SU-DHL-6 (cell line): Measurements from ENCODE around the gene GSTT4.

Experiments
- H2AFZ ChIP-seq: fragments of 200-600 bp; sonication (generic); 2 replicates; pipeline ENCODE4 v1.6.1; 2014; ENCODE audit warnings: low read depth, mild to moderate bottlenecking, moderate library complexity, mixed read lengths, antibody characterized with exemption, low read length; ENCODE audit not compliant: severe bottlenecking
- H3F3A ChIP-seq: fragments of 200-600 bp; shearing (Covaris generic); 2 replicates; pipeline ENCODE4 v1.6.0; 2016; ENCODE audit warnings: antibody characterized with exemption, mild to moderate bottlenecking; ENCODE audit not compliant: insufficient read depth
- H3K27ac ChIP-seq: fragments of 200-600 bp; sonication (generic); 2 replicates; pipeline ENCODE4 v1.5.1; 2016; ENCODE audit warnings: low read depth, mild to moderate bottlenecking, low read length, moderate library complexity, mixed read lengths
- H3K27me3 ChIP-seq: fragments of 200-600 bp; sonication (generic), shearing (Covaris generic); 2 replicates; pipeline ENCODE4 v1.6.0; 2014; ENCODE audit warnings: mild to moderate bottlenecking, low read length
- H3K36me3 ChIP-seq: fragments of 200-600 bp; sonication (generic); 2 replicates; pipeline ENCODE4 v1.6.1; 2014; ENCODE audit warnings: mild to moderate bottlenecking, low read length, mixed read lengths
- H3K4me2 ChIP-seq: fragments of 300-600, 200-600 bp; shearing (Covaris generic), sonication (generic); 2 replicates; pipeline ENCODE4 v1.6.0; 2014; ENCODE audit warnings: low read length, low read depth, mild to moderate bottlenecking; ENCODE audit not compliant: poor library complexity, severe bottlenecking
- H3K4me3 ChIP-seq: fragments of 200-600 bp; sonication (generic); 2 replicates; pipeline ENCODE4 v1.5.1; 2014; ENCODE audit warnings: antibody characterized with exemption, low read length, mild to moderate bottlenecking, mixed read lengths; ENCODE audit not compliant: insufficient read depth, poor library complexity, severe bottlenecking
- H3K79me2 ChIP-seq: fragments of 200-600 bp; sonication (generic); 2 replicates; pipeline ENCODE4 v1.6.1; 2014; ENCODE audit warnings: mild to moderate bottlenecking, low read length, moderate library complexity; ENCODE audit not compliant: insufficient read depth
- H3K9ac ChIP-seq: fragments of 200-600 bp; sonication (generic); 2 replicates; pipeline ENCODE4 v1.7.0; 2014; ENCODE audit warnings: mild to moderate bottlenecking, low read length
- H3K9me2 ChIP-seq: fragments of 200-600 bp; sonication (generic); replicated peaks from 2 replicates; pipeline ENCODE4 v1.6.1; 2014; ENCODE audit warnings: low read length; ENCODE audit not compliant: insufficient read depth
- H3K9me3 ChIP-seq: fragments of 200-600 bp; sonication (generic); 2 replicates; pipeline ENCODE4 v1.6.1; 2014; ENCODE audit warnings: low read length, mixed read lengths; ENCODE audit not compliant: insufficient read depth
- H4K20me1 ChIP-seq: fragments of 200-600 bp; sonication (generic); 2 replicates; pipeline ENCODE4 v1.6.1; 2014; ENCODE audit warnings: low read depth, mild to moderate bottlenecking, antibody characterized with exemption, low read length, moderate library complexity, mixed read lengths
- EZH2phosphoT487 ChIP-seq: fragments of 200-600 bp; sonication (generic), shearing (Covaris generic); conservative IDR thresholded peaks from 2 replicates; pipeline ENCODE4 v1.6.1; 2018; ENCODE audit warnings: mild to moderate bottlenecking, antibody characterized with exemption, low read length, moderate library complexity, mixed read lengths
- TF ChIP-seq, protein P1 (sequence below): fragments of 200-600 bp; sonication (generic); IDR thresholded peaks from one replicate; pipeline ENCODE4 v1.5.1; 2017; ENCODE audit warnings: antibody characterized with exemption, mild to moderate bottlenecking, low read length, moderate library complexity; ENCODE audit not compliant: insufficient read depth, poor library complexity, severe bottlenecking

Gene GSTT4

DNA sequence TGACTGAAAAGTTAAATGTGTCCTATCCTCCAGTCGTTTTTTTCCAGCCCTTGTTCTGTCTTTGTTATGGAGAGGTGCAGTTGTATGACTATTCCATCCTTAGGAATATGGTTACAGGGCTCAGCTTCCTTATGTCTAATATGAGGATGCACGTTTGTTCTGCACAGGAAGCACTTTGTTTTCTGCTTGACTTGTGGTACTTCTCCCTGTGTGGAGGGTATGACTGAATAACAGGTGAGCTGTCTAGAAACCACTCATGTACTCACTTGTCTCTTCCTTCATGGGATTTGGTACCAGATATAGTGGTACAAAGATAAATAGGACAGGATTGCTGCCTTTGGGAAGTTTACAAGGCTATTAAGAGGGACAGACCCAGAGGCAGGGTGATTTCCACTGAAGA, 23.3 kb upstream of the GSTT4 start:
- Histone ChIP-seq H2AFZ (no peak overlapping the region), H3K4me3 (no peak overlapping the region), H3F3A (no peaks in the 10 kb centered on the region), H3K27ac (no peak overlapping the region), H3K36me3 (no peaks in the 10 kb centered on the region), H3K79me2 (peaks cover 42% of the 10 kb centered on the region), H3K9me2 (no peaks in the 10 kb centered on the region), H4K20me1 (0 out of 2 replicates have a peak, but pooled peaks cover 3% of the 10 kb centered on the region), H3K4me2 (no peak overlapping the region), H3K27me3 (no peaks in the 10 kb centered on the region), H3K9me3 (no peaks in the 10 kb centered on the region), H3K9ac (no peak overlapping the region)
- TF ChIP-seq, protein P1, sequence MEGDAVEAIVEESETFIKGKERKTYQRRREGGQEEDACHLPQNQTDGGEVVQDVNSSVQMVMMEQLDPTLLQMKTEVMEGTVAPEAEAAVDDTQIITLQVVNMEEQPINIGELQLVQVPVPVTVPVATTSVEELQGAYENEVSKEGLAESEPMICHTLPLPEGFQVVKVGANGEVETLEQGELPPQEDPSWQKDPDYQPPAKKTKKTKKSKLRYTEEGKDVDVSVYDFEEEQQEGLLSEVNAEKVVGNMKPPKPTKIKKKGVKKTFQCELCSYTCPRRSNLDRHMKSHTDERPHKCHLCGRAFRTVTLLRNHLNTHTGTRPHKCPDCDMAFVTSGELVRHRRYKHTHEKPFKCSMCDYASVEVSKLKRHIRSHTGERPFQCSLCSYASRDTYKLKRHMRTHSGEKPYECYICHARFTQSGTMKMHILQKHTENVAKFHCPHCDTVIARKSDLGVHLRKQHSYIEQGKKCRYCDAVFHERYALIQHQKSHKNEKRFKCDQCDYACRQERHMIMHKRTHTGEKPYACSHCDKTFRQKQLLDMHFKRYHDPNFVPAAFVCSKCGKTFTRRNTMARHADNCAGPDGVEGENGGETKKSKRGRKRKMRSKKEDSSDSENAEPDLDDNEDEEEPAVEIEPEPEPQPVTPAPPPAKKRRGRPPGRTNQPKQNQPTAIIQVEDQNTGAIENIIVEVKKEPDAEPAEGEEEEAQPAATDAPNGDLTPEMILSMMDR = no peak
- no peak for TF ChIP-seq EZH2phosphoT487

DNA sequence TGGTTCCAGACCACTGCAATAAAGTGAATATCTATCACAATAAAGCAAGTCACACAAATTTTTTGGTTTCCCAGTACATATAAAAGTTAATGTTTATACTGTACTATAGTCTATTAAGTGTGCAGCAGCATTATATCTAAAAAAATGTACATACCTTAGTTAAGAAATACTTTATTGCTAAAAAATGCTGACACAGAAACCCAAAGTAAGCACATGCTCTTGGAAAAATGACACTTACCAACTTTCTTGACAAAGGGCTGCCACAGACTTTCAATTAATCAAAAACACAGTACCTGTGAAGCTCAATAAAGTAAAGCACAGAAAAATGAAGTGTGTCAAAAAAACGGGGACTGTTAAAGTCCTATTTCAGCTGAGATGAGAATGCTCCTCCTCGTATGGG, 22.7 kb upstream of the GSTT4 start:
- Histone ChIP-seq H3K36me3 (no peaks in the 10 kb centered on the region), H3K4me2 (no peak overlapping the region), H3F3A (no peaks in the 10 kb centered on the region), H3K4me3 (no peak overlapping the region), H3K27ac (no peak overlapping the region), H4K20me1 (0 out of 2 replicates have a peak, but pooled peaks cover 3% of the 10 kb centered on the region), H3K27me3 (no peaks in the 10 kb centered on the region), H2AFZ (no peak overlapping the region), H3K79me2 (peaks cover 43% of the 10 kb centered on the region), H3K9me3 (no peaks in the 10 kb centered on the region), H3K9ac (no peak overlapping the region), H3K9me2 (no peaks in the 10 kb centered on the region)
- TF ChIP-seq, protein P1 = no peak
- no peak for TF ChIP-seq EZH2phosphoT487

DNA sequence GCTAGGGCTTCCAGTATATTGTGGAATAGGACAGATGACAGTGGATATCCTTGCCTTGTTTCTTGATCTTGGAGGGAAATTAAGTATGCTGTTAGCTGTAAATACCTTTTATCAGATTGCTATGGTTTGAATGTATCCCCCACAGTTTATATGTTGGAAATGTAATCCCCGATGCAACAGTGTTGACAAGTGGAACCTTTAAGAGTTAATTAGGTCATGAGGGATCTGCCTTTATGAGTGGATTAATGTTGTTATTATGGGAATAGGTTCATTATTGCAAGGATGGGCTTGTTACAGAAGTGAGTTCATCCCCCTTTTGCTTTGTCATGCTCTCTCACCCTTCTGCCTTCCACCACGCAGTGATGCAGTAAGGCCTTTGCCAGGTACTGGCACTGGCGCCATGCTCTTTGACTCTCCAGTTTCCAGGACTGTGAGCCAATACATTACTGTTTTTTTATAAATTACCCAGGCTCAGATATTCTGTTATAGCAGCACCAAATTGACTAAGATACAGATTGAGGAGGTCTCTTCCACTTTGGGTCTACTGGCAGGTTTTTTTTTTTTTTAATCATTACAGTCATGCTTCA, 22.2 kb upstream of the GSTT4 start:
- H3K9ac ChIP-seq = no peak overlapping the region
- H3K79me2 ChIP-seq = peaks cover 48% of the 10 kb centered on the region
- no peaks in the 10 kb centered on the region for H3K27me3 ChIP-seq
- H3F3A ChIP-seq = no peaks in the 10 kb centered on the region
- H4K20me1 ChIP-seq = 0 out of 2 replicates have a peak, but pooled peaks cover 3% of the 10 kb centered on the region
- no peaks in the 10 kb centered on the region for H3K36me3 ChIP-seq
- no peak overlapping the region for H2AFZ ChIP-seq
- H3K27ac ChIP-seq = no peak overlapping the region
- H3K4me2 ChIP-seq = no peak overlapping the region
- no peak overlapping the region for H3K4me3 ChIP-seq
- no peak for TF ChIP-seq EZH2phosphoT487
- TF ChIP-seq, protein P1 = no peak
- no peaks in the 10 kb centered on the region for H3K9me3 ChIP-seq
- no peaks in the 10 kb centered on the region for H3K9me2 ChIP-seq
